Trophoblast cell (in vitro differentiated cells and primary cell): ENCODE data around the gene CCDC183. TPM values are rescaled to one million over a fixed set of nuclear protein-coding genes. Genes with fewer than 3 reads are reported as not detected.

ENCODE experiments used
- DNase-seq, 2 donors: peaks; one replicate each; pipeline ENCODE4 v3.0.0-alpha.2; 2016
- H2AFZ ChIP-seq: 2 replicates; pipeline ENCODE4 v1.6.1; 2013; ENCODE audit warnings: low read length, moderate library complexity, mild to moderate bottlenecking; ENCODE audit not compliant: insufficient read depth, poor library complexity
- H2AK5ac ChIP-seq: 2 replicates; pipeline ENCODE4 v1.6.1; 2013; ENCODE audit warnings: mild to moderate bottlenecking, low read length
- H2BK120ac ChIP-seq: 2 replicates; pipeline ENCODE4 v1.6.1; 2013; ENCODE audit warnings: low read length, mild to moderate bottlenecking, moderate library complexity; ENCODE audit not compliant: insufficient read depth, poor library complexity
- H2BK12ac ChIP-seq: 2 replicates; pipeline ENCODE4 v1.6.1; 2013; ENCODE audit warnings: mild to moderate bottlenecking, low read length, moderate library complexity
- H2BK5ac ChIP-seq: 2 replicates; pipeline ENCODE4 v1.6.1; 2013; ENCODE audit warnings: low read length, low read depth, moderate library complexity, mild to moderate bottlenecking; ENCODE audit not compliant: poor library complexity
- H3K14ac ChIP-seq: 2 replicates; pipeline ENCODE4 v1.6.1; 2013; ENCODE audit warnings: mild to moderate bottlenecking, low read length
- H3K18ac ChIP-seq: 2 replicates; pipeline ENCODE4 v1.6.1; 2013; ENCODE audit warnings: mild to moderate bottlenecking, low read length
- H3K23ac ChIP-seq: 2 replicates; pipeline ENCODE4 v1.6.1; 2013; ENCODE audit warnings: low read length
- H3K27ac ChIP-seq: 2 replicates; pipeline ENCODE4 v1.5.1; 2013; ENCODE audit warnings: low read depth, mild to moderate bottlenecking, inconsistent platforms, low read length, moderate library complexity
- H3K27me3 ChIP-seq: 2 replicates; pipeline ENCODE4 v1.6.1; 2013; ENCODE audit warnings: inconsistent platforms, mild to moderate bottlenecking, low read length, moderate library complexity; ENCODE audit not compliant: insufficient read depth
- H3K36me3 ChIP-seq, 2 experiments: 1 replicate in 1 of 2; 2 replicates in 1 of 2; pipeline ENCODE4 v1.6.1; 2013; ENCODE audit warnings: low read length in 2 of 2, mild to moderate bottlenecking in 2 of 2, moderate library complexity in 1 of 2; ENCODE audit not compliant: insufficient read depth in 2 of 2, control insufficient read depth in 1 of 2
- H3K4ac ChIP-seq: 2 replicates; pipeline ENCODE4 v1.6.1; 2013; ENCODE audit warnings: low read depth, mild to moderate bottlenecking, low read length, moderate library complexity
- H3K4me1 ChIP-seq, 2 experiments: 1 replicate in 1 of 2; 2 replicates in 1 of 2; pipeline ENCODE4 v1.6.1; 2013; ENCODE audit warnings: low read length in 2 of 2, mild to moderate bottlenecking in 2 of 2, moderate library complexity in 1 of 2; ENCODE audit not compliant: insufficient read depth in 2 of 2, control insufficient read depth in 1 of 2
- H3K4me2 ChIP-seq: 2 replicates; pipeline ENCODE4 v1.6.1; 2013; ENCODE audit warnings: inconsistent platforms, mild to moderate bottlenecking, low read length, moderate library complexity
- H3K4me3 ChIP-seq: 2 replicates; pipeline ENCODE4 v1.5.1; 2013; ENCODE audit warnings: mild to moderate bottlenecking, low read depth, low read length, inconsistent platforms
- H3K79me1 ChIP-seq: one replicate; pipeline ENCODE4 v1.6.1; 2013; ENCODE audit warnings: low read length
- H3K79me2 ChIP-seq: 2 replicates; pipeline ENCODE4 v1.6.1; 2013; ENCODE audit warnings: low read length, mild to moderate bottlenecking; ENCODE audit not compliant: control insufficient read depth, insufficient read depth, poor library complexity
- H3K9ac ChIP-seq: 2 replicates; pipeline ENCODE4 v1.6.1; 2013; ENCODE audit warnings: mild to moderate bottlenecking, low read length
- H3K9me3 ChIP-seq: 2 replicates; pipeline ENCODE4 v1.6.1; 2013; ENCODE audit warnings: low read depth, mild to moderate bottlenecking, control low read depth, inconsistent platforms, low read length; ENCODE audit not compliant: insufficient read depth
- H4K12ac ChIP-seq: 2 replicates; pipeline ENCODE4 v1.6.1; 2013; ENCODE audit warnings: low read depth, mild to moderate bottlenecking, low read length, moderate library complexity
- H4K8ac ChIP-seq: 2 replicates; pipeline ENCODE4 v1.6.1; 2013; ENCODE audit warnings: low read depth, mild to moderate bottlenecking, low read length, moderate library complexity
- H4K91ac ChIP-seq: one replicate; pipeline ENCODE4 v1.6.1; 2013; ENCODE audit warnings: low read depth, mild to moderate bottlenecking, low read length, moderate library complexity
- WGBS: extraction: QIAGEN DNeasy Blood & Tissue Kit; methylation state at CpG from one replicate; pipeline ENCODE4 v1.1.7; 2013; ENCODE audit warnings: missing lambda C conversion rate; ENCODE audit not compliant: insufficient read length, insufficient coverage; ENCODE audit errors: extremely low coverage; 5-methylcytosine and 5-hydroxymethylcytosine counted together
- polyA plus RNA-seq: library from polyadenylated mRNA; stranded (reverse); fragments of 200-250 nt; gene quantifications from 2 replicates; pipeline ENCODE4 v1.2.3, GENCODE V29; 2013

Gene CCDC183
- 13.6 and 14.0 TPM in 2 replicates for polyA plus RNA-seq

DNA sequence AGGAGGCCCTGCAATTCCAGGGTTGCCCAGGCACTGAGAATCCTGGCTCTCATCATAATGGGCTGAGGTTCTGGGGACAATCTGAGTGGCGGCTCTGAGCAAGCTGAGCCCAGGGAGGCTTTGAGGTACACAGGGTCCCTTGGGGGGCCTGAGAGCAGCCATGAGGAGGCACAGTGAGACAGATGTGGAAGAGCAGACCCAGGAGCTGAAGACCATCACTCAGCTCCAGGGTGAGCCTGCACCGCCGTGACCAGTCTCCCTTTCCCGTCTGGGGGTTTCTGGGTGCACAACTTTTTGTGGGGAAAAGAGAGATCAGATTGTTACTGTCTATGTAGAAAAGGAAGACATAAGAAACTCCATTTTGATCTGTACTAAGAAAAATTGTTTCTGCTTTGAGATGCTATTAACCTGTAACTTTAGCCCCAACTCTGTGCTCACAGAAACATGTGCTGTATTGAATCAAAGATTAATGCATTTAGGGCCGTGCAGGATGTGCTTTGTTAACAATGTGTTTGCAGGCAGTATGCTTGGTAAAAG is at the start of gene CCDC183:
Gene CCDC183, plus strand, starts transcription at position 101 of the 537 bp plus-strand sequence. Its CDS starts 60 bp downstream, at position 161.
- peaks cover 2% of the 10 kb centered on the region for H3K9me3 ChIP-seq
- H3K4ac ChIP-seq = peak within 1 kb of the TSS; percentile 35
- DNase-seq = no peak
- peak within 1 kb of the TSS; percentile 15 for H2BK5ac ChIP-seq
- peak within 1 kb of the TSS; percentile 37 for H2BK12ac ChIP-seq
- H2BK120ac ChIP-seq = peak within 1 kb of the TSS; percentile 23
- H3K23ac ChIP-seq = no peak within 1 kb of the TSS
- H3K27me3 ChIP-seq = no peaks in the 10 kb centered on the region
- peak within 1 kb of the TSS; percentile 74 for H4K91ac ChIP-seq
- no peak within 1 kb of the TSS for H4K12ac ChIP-seq
- H2AK5ac ChIP-seq = peak within 1 kb of the TSS; percentile 11
- peak within 1 kb of the TSS; percentile 65 for H3K27ac ChIP-seq
- peak within 1 kb of the TSS; percentile 33 for H4K8ac ChIP-seq
- H3K4me1 ChIP-seq = peaks cover 37 to 40% of the 10 kb centered on the region in 2 experiments
- no CpG with 5 or more reads among the region's 5 CpGs for WGBS
- no peak within 1 kb of the TSS for H2AFZ ChIP-seq
- H3K14ac ChIP-seq = peak within 1 kb of the TSS; percentile 57
- peaks cover 4% of the 10 kb centered on the region for H3K79me2 ChIP-seq
- H3K79me1 ChIP-seq = peaks cover 16% of the 10 kb centered on the region
- peaks cover 8 to 13% of the 10 kb centered on the region in 2 experiments for H3K36me3 ChIP-seq
- peak within 1 kb of the TSS; percentile 35 for H3K4me3 ChIP-seq
- H3K4me2 ChIP-seq = peak within 1 kb of the TSS; percentile 30
- H3K9ac ChIP-seq = no peak within 1 kb of the TSS
- H3K18ac ChIP-seq = peak within 1 kb of the TSS; percentile 54

DNA sequence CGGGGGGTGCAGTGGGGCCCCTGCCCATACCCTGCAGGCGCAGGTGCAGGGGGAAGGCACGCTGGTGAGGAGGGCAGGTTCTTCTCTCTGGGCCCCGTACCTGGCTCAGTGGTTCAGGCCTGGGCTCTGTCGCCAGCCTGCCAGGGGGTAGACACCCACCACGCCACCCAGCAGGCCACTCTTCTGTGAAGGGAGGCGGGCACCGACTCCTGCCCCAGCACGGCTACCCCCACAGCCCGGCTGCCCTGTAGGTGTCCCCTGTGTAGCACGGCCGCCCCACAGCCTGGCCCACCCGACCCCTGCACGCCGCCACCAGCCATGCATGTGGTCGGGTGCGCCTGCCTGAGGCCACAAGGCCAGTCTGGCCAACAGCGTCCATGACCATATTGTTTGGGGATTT is 49.5 kb upstream of the CCDC183 start:
- no peak overlapping the region for H3K4me3 ChIP-seq
- H2BK120ac ChIP-seq = no peak overlapping the region
- no peak overlapping the region for H3K4ac ChIP-seq
- no peaks in the 10 kb centered on the region for H3K27me3 ChIP-seq
- no peaks in the 10 kb centered on the region for H3K9me3 ChIP-seq
- H3K18ac ChIP-seq = no peak overlapping the region
- no peak overlapping the region for H4K91ac ChIP-seq
- no peak overlapping the region for H4K8ac ChIP-seq
- H4K12ac ChIP-seq = no peak overlapping the region
- H3K4me2 ChIP-seq = no peak overlapping the region
- H2BK12ac ChIP-seq = no peak overlapping the region
- no peak overlapping the region for H3K9ac ChIP-seq
- H3K36me3 ChIP-seq = no peaks in the 10 kb centered on the region
- no peaks in the 10 kb centered on the region for H3K79me2 ChIP-seq
- H3K4me1 ChIP-seq = no peaks in the 10 kb centered on the region
- no peak overlapping the region for H2AFZ ChIP-seq
- no peak overlapping the region for H2AK5ac ChIP-seq
- no peak overlapping the region for H2BK5ac ChIP-seq
- no peak overlapping the region for H3K23ac ChIP-seq
- no peak overlapping the region for H3K14ac ChIP-seq
- no peaks in the 10 kb centered on the region for H3K79me1 ChIP-seq
- no peak for DNase-seq
- no peak overlapping the region for H3K27ac ChIP-seq
- WGBS = no CpG with 5 or more reads among the region's 18 CpGs

DNA sequence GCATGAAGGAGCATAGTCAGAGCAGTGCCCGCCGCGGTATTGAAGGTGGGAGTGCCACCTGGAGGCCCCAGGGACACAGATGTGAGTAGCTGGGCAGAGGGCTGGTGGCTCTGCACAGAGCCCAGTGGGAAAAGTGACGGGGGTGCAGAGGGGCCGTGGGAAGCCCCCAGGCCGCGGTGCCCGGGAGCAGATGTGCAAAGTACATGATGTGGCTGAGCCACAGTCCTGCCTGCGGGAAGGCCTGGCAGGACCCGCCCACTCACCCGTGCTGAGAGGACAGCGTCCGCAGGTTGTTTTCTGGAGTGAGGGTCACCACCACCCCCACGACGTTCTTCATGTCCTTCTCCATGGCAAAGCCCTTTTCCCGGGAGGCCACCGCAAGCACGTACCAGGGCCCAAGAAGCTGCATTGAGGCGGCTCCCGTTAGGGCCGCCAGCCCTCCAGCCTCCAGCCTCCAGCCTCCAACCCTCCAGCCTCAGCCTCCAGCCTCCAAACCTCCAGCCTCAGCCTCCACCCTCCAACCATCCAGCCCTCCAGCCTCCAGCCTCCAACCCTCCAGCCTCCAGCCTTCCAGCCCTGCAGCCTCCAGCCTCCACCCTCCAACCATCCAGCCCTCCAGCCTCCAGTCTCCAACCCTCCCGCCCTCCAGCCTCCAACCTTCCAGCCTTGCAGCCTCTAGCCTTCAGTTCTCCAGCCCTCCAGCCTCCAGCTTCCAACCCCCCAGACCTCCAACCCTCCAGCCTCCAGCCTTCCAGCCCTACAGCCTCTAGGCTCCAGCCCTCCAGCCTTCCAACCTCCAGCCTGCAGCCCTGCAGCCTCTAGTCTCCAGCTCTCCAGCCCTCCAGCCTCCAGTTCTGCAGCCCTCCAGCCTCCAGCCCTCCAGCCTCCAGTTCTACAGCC is 48.7 kb upstream of the CCDC183 start:
- H3K18ac ChIP-seq = no peak overlapping the region
- no peak overlapping the region for H2BK5ac ChIP-seq
- DNase-seq = no peak
- no peaks in the 10 kb centered on the region for H3K79me2 ChIP-seq
- H2BK120ac ChIP-seq = no peak overlapping the region
- no peak overlapping the region for H3K4ac ChIP-seq
- H3K4me1 ChIP-seq = no peaks in the 10 kb centered on the region
- H3K79me1 ChIP-seq = no peaks in the 10 kb centered on the region
- H4K91ac ChIP-seq = no peak overlapping the region
- H2BK12ac ChIP-seq = no peak overlapping the region
- no peak overlapping the region for H3K14ac ChIP-seq
- H4K8ac ChIP-seq = no peak overlapping the region
- H2AFZ ChIP-seq = no peak overlapping the region
- H3K27ac ChIP-seq = no peak overlapping the region
- H3K27me3 ChIP-seq = no peaks in the 10 kb centered on the region
- H2AK5ac ChIP-seq = no peak overlapping the region
- no peak overlapping the region for H3K4me2 ChIP-seq
- WGBS = no CpG with 5 or more reads among the region's 22 CpGs
- no peak overlapping the region for H3K4me3 ChIP-seq
- H3K9ac ChIP-seq = no peak overlapping the region
- H3K36me3 ChIP-seq = no peaks in the 10 kb centered on the region
- H4K12ac ChIP-seq = no peak overlapping the region
- H3K9me3 ChIP-seq = no peaks in the 10 kb centered on the region
- no peak overlapping the region for H3K23ac ChIP-seq

GRCh38 chr9:136748201-136748600 is 47.9 kb upstream of the CCDC183 start, which contains the start of gene LCN6:
TSS of gene LCN6 (minus strand) at chr9:136748525. CDS start at chr9:136748483, 42 bp downstream.
- H2AK5ac ChIP-seq = no peak within 1 kb of the TSS
- no peak within 1 kb of the TSS for H3K18ac ChIP-seq
- no peak within 1 kb of the TSS for H3K14ac ChIP-seq
- H2BK120ac ChIP-seq = no peak within 1 kb of the TSS
- H4K12ac ChIP-seq = no peak within 1 kb of the TSS
- no peak within 1 kb of the TSS for H3K4me2 ChIP-seq
- no CpG with 5 or more reads among the region's 8 CpGs for WGBS
- H3K79me2 ChIP-seq = no peaks in the 10 kb centered on the region
- H3K27me3 ChIP-seq = no peaks in the 10 kb centered on the region
- H3K79me1 ChIP-seq = no peaks in the 10 kb centered on the region
- no peak within 1 kb of the TSS for H3K9ac ChIP-seq
- no peak within 1 kb of the TSS for H2BK12ac ChIP-seq
- H3K27ac ChIP-seq = no peak within 1 kb of the TSS
- H3K9me3 ChIP-seq = no peaks in the 10 kb centered on the region
- H3K4me3 ChIP-seq = no peak within 1 kb of the TSS
- H3K23ac ChIP-seq = no peak within 1 kb of the TSS
- H2AFZ ChIP-seq = no peak within 1 kb of the TSS
- H4K8ac ChIP-seq = no peak within 1 kb of the TSS
- H2BK5ac ChIP-seq = no peak within 1 kb of the TSS
- DNase-seq = no peak
- no peaks in the 10 kb centered on the region for H3K36me3 ChIP-seq
- no peak within 1 kb of the TSS for H3K4ac ChIP-seq
- H3K4me1 ChIP-seq = no peaks in the 10 kb centered on the region
- no peak within 1 kb of the TSS for H4K91ac ChIP-seq
